ENCODE results near the gene CCDC136.

CCDC136 gene

DNA sequence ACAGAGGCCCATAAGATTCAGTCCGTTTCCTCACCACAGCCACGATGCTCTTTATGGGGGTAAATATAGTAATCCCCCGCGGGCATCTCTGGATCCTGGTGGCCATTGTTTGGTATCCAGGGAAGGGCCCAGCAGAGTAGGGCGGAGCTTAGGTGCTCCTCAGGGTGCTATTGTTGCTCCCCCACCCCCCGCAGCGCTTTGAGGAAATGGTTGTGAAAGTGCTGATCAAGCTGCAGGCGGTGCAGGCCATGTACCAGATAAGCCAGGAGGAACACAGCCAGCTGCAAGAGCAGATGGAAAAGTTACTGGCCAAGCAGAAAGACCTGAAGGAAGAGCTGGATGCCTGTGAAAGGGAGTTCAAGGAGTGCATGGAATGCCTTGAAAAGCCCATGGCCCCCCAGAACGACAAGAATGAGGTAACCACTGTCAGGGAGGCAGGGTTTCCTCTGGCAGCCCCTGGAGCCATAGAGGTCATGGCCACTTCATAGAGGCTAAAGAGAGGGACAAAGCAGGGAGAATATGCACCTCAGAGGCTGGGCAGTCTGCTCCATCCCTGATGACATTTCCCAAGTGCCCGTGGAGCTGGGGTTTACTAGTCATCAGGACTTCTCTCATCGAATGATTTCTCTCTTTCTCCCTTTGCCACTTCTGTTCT is 20.9 kb downstream of the CCDC136 start:
- no peak for DNase-seq (ENCODE audit: low spot score)
- TF ChIP-seq, protein P1, sequence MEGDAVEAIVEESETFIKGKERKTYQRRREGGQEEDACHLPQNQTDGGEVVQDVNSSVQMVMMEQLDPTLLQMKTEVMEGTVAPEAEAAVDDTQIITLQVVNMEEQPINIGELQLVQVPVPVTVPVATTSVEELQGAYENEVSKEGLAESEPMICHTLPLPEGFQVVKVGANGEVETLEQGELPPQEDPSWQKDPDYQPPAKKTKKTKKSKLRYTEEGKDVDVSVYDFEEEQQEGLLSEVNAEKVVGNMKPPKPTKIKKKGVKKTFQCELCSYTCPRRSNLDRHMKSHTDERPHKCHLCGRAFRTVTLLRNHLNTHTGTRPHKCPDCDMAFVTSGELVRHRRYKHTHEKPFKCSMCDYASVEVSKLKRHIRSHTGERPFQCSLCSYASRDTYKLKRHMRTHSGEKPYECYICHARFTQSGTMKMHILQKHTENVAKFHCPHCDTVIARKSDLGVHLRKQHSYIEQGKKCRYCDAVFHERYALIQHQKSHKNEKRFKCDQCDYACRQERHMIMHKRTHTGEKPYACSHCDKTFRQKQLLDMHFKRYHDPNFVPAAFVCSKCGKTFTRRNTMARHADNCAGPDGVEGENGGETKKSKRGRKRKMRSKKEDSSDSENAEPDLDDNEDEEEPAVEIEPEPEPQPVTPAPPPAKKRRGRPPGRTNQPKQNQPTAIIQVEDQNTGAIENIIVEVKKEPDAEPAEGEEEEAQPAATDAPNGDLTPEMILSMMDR (IDR thresholded peaks at IDR 0.05; ENCODE audit: extremely low read depth, missing control alignments), result no peak

DNA sequence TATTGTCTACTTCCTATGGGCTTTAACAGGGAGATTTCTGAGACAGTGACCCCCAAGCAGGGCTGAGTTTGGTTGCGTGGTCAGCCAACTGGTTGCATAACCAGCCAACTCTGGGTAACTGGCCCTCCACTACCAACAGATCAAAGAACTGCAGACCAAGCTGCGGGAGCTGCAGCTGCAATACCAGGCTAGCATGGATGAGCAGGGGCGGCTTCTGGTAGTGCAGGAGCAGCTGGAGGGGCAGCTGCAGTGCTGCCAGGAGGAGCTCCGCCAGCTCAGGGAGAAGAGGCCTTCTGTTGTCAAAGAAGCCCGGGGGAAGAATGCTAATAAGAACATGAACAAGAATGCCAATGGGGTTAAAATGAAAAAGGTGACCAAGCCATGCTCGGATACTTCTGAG is 22.7 kb downstream of the CCDC136 start:
- no peak for DNase-seq (ENCODE audit: low spot score)
- TF ChIP-seq, protein P1 (IDR thresholded peaks at IDR 0.05; ENCODE audit: extremely low read depth, missing control alignments), result no peak

DNA sequence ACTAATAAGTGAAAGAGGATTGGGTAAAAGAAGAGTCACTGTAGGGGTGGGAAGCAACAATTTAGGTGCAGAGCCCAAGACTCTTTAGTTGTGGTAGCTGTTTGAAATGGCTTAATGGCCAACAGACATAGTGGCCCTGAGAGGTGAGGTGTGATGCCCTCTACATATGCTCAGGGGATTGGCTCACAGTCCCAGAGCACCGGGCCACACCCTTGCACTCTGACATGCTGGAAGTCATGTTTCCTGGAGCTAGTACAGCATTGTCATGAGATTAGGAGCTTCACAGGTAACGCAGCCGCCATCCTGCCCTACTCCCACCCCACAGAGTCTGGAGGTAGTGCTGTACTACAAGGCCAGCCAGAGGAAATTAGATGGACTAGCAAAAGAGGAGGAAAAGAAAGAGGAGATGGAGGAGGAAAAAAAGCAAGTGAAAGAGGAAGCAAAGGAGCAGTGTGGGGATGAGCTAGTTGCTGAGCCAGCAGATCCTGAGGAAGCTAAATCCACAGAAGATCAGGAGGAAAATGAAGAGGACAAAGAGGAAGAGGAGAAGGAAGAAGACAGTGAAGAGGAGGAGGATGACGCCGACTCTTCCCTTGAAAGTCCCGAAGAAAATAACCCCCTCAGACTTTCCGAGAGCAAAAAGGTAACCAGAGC is 23.6 kb downstream of the CCDC136 start:
- DNase-seq (ENCODE audit: low spot score), result no peak
- TF ChIP-seq, protein P1 (IDR thresholded peaks at IDR 0.05; ENCODE audit: extremely low read depth, missing control alignments), result no peak

DNA sequence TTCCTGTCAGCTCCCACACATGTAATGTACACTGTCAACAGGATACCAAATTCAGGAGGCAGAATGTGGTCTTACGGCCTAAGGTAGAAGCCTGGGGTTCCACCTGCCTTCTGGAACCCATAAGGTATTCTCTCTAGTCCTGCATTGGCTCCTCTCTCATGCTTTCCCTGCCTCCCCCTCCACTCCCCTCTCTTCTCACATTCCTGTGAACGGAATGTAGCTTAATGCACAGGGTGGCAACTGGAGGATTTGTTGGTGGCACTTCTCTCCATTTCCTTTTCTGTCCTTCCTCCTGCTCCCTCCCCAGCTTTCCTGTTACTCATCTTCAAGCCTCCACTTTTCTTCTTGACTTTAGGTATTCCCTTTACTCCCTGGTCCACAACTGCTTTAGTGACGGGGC is 26.9 kb downstream of the CCDC136 start:
- DNase-seq (ENCODE audit: low spot score), result no peak

DNA sequence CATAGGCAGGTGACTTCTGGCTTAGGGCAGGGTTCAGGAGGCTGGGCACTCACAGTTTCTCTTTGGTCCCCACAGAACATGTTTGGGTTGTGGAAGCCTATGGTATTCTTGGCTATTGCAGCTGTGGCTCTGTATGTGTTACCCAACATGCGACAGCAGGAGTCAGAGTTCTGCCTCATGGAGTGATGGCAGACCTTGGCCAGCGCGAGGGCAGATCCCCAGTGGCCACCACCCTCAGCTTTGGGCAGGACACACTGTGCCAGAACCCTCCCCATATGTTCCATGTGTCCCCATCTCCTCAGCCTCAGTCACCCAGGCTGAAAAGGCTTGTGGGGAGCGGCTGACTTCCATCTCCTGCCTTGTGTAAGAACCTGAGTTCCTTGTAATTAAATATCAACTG is 30.0 kb downstream of the CCDC136 start:
- TF ChIP-seq, protein P1 (IDR thresholded peaks at IDR 0.05; ENCODE audit: extremely low read depth, missing control alignments), result no peak
- DNase-seq (ENCODE audit: low spot score), result no peak

More for the DNA sequence above, 26.9 kb downstream of the CCDC136 start:
- TF ChIP-seq, protein P1 (IDR thresholded peaks at IDR 0.05; ENCODE audit: extremely low read depth, missing control alignments), result no peak

DNA sequence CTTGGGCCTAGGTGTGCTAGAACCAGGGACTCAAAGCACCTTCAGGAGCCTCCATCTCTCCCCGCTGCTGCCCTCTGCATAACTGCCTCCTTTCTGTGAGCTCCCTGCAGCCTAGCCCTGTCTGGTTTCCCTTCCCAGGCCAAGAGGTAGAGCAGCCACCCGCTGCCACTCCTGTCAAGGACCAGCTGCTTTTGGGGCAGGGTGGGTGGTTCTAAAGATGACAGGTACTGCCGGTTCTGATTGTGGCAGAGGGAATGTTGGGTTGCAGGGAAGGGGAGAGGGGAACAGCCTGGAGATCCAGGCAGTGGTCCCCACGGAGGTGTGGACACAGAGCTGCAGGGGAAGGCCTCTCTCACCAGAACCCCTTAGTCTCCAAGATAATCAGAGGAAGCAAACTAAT is 34.7 kb downstream of the CCDC136 start:
- TF ChIP-seq, protein P1 (IDR thresholded peaks at IDR 0.05; ENCODE audit: extremely low read depth, missing control alignments), result no peak
- no peak for DNase-seq (ENCODE audit: low spot score)

DNA sequence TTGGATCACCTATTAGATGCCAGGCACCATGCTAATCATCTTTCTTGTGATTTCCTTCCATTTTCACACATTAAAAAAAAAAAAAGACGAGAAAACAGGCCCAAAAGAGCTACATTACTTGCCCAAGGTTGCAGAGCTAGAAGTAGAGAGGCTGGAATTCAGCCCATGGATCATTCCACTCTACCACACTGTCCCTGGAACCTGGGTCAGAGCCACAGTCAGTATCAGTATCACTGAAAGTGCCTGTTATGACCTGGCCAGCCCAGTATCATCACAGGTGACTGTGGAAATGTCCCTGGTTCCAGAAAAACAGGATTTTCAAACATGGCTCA is 35.1 kb downstream of the CCDC136 start:
- TF ChIP-seq, protein P1 (IDR thresholded peaks at IDR 0.05; ENCODE audit: extremely low read depth, missing control alignments), result no peak
- no peak for DNase-seq (ENCODE audit: low spot score)

Data from GM20000 (cell line).